ENCODE measurements around the gene RNF224. TPM values are rescaled to one million over a fixed set of nuclear protein-coding genes. Genes with fewer than 3 reads are reported as not detected.

The RNF224 gene
- total RNA-seq = not detected
- not detected for polyA plus RNA-seq

DNA sequence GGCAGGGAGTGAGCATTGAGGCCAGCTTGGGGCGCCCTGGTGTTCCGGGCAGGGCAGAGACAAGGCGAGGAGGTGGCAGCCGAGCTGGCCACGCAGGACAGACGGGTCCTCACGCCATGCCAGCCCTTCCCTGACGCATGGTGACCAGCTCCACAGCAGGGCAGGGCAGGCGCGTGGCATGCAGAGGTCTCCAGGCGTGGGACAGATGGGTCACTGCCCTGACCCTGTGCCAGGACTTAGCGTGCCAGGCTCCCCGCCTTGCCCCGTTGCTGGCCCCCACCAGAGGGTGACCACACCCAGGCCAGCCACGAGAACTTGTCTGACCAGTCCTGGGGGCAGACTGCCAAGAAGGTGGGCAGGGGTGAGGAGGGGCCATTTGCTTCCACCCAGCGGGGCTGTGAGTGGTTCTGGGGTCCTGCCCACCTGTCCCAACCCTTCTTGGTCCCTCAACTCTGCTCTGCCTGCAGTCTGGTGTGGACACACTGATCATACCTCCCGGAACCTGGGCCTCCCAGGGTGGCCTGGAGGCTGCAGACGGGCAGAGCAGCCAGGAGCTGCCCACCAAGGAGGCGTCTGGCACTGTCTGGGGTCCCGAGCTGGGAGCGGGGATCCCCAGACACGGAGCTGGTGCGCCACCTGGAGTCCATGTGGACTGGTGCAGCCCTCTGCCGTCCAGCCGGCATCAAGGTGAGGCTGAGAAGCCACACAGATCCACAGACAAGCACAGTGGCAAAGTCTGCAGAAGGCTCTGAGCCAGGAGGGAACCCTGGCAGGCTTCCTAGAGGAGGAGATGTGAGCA lies at the start of gene RNF224:
Gene RNF224, plus strand, starts transcription at position 449 of the 799 bp plus-strand sequence. CDS start 834 bp downstream, outside the sequence.
- Mint-ChIP-seq H3K4me3 (peak within 1 kb of the TSS in 1 of 4 donors; percentile 25), H3K36me3 (no peaks in the 10 kb centered on the region), H3K9me3 (no peaks in the 10 kb centered on the region), H3K27ac (peak within 1 kb of the TSS in 2 of 3 donors; percentile 23 to 96), H3K4me1 (peaks cover 0 to 13% (median 7%) of the 10 kb centered on the region in 4 donors), H3K27me3 (peaks cover 5% of the 10 kb centered on the region)
- Histone ChIP-seq H3K27ac (ENCODE audit: insufficient read depth, low read length, poor library complexity, severe bottlenecking) (no peak within 1 kb of the TSS), H3K4me1 (ENCODE audit: control insufficient read depth, insufficient read depth, low read length, poor library complexity, severe bottlenecking) (peaks cover 20% of the 10 kb centered on the region), H3K36me3 (ENCODE audit: control insufficient read depth, insufficient read depth, low read length) (no peaks in the 10 kb centered on the region), H3K27me3 (ENCODE audit: control insufficient read depth, insufficient read depth, low read length) (no peaks in the 10 kb centered on the region), H3K4me3 (ENCODE audit: low read depth, low read length) (no peak within 1 kb of the TSS), H3K9me3 (ENCODE audit: control insufficient read depth in 2 of 2, low read length in 2 of 2) (no peaks in the 10 kb centered on the region)
- DNase-seq (peak; percentile 66 to 78 (median 77)), ATAC-seq (ENCODE audit: low read depth in 2 of 2) (peak in 1 of 2 donors; percentile 28)

DNA sequence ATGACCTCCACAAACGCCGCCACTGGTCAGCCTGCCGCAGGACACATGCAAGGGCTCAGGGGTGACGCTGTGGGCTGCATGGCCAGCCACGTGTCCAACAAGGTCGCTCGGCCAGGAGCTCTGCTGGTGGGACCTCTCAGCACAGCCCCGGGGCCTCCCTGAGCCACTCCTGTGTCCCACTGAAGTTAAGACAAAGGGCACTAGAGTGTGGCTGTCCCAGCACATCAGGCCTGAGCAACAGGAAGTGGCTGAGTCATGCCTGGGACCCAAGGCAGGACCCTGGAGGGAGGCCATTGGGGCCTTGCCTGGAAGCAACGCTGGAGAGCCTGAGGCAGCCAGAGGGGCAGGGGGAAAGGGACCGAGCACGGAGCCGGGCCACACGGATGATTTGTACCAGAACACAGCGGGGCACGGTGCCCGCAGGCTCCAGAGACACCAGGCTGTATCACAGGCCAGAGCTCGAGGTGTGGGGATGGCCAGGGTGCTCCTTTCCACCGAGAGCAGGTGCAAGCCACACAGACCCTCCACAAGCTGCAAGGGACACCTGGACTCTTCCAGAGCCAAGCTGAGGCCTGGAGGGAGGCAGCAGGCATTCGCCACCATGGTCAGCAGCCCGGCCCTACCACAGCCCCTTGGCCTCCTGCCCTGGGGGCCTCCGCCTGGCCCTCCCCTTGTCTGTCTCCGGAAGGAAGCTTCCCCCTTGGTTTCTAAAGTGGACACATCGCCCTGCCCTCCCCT lies 48.9 kb upstream of the RNF224 start:
- DNase-seq = no peak

DNA sequence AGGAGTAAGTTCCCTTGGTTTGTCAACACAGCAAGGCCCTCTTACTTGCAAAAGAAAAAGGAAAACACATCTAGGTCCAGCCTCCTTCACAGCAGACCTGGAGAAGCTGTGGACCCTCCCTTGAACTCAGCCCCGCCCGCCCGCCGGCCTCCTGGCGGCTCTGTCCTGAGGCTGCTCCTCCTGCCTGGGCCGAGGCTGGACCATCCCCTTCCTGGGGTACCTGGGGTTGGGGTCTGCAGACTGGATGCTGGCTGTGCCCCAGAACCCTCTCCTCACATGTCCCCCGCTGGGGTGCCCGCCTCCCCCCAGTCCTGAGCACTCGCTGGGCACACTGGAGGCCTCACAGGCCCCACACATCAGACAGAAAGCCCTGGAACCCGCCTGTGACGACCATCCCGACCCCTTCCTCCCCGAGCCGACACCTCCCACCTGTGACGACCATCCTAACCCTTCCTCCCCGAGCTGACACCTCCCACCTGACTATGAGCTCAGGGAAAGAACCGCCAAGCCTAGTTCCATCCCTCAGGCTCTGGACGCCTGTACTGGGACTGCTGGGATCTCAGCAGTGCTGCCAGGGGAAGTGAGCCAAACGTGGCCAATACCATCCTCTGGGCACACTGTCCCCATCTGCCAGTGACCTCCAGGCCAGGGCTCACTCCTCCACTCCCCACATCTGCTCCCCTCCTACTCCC lies 48.2 kb upstream of the RNF224 start:
- DNase-seq (no peak), ATAC-seq (ENCODE audit: low read depth in 2 of 2) (no peak)
- peak overlapping the region in 1 of 4 donors; percentile 13 for H3K4me3 Mint-ChIP-seq
- Histone ChIP-seq H3K36me3 (ENCODE audit: control insufficient read depth, insufficient read depth, low read length) (peaks cover 40% of the 10 kb centered on the region), H3K4me1 (ENCODE audit: control insufficient read depth, insufficient read depth, low read length, poor library complexity, severe bottlenecking) (peaks cover 8% of the 10 kb centered on the region), H3K4me3 (ENCODE audit: low read depth, low read length) (no peak overlapping the region), H3K9me3 (ENCODE audit: control insufficient read depth in 2 of 2, low read length in 2 of 2) (no peaks in the 10 kb centered on the region), H3K27ac (ENCODE audit: insufficient read depth, low read length, poor library complexity, severe bottlenecking) (no peak overlapping the region), H3K27me3 (ENCODE audit: control insufficient read depth, insufficient read depth, low read length) (no peaks in the 10 kb centered on the region)
- peaks cover 4% of the 10 kb centered on the region for H3K27me3 Mint-ChIP-seq
- H3K27ac Mint-ChIP-seq = peak overlapping the region in 1 of 3 donors; percentile 52
- H3K4me1 Mint-ChIP-seq = peaks cover 0 to 8% (median 0%) of the 10 kb centered on the region in 4 donors
- H3K9me3 Mint-ChIP-seq = peaks cover 0 to 2% (median 0%) of the 10 kb centered on the region in 7 donors
- peaks cover 14% of the 10 kb centered on the region for H3K36me3 Mint-ChIP-seq

More for the DNA sequence above, 48.9 kb upstream of the RNF224 start:
- H3K27ac ChIP-seq (ENCODE audit: insufficient read depth, low read length, poor library complexity, severe bottlenecking) = no peak overlapping the region
- no peak for ATAC-seq (ENCODE audit: low read depth in 2 of 2)
- Mint-ChIP-seq H3K36me3 (peaks cover 13% of the 10 kb centered on the region), H3K27me3 (peaks cover 4% of the 10 kb centered on the region), H3K4me1 (peaks cover 0 to 7% (median 0%) of the 10 kb centered on the region in 4 donors), H3K4me3 (no peak overlapping the region), H3K27ac (no peak overlapping the region), H3K9me3 (no peaks in the 10 kb centered on the region)
- no peaks in the 10 kb centered on the region for H3K9me3 ChIP-seq (ENCODE audit: control insufficient read depth in 2 of 2, low read length in 2 of 2)
- H3K4me1 ChIP-seq (ENCODE audit: control insufficient read depth, insufficient read depth, low read length, poor library complexity, severe bottlenecking) = peaks cover 8% of the 10 kb centered on the region
- no peak overlapping the region for H3K4me3 ChIP-seq (ENCODE audit: low read depth, low read length)
- no peaks in the 10 kb centered on the region for H3K27me3 ChIP-seq (ENCODE audit: control insufficient read depth, insufficient read depth, low read length)
- peaks cover 33% of the 10 kb centered on the region for H3K36me3 ChIP-seq (ENCODE audit: control insufficient read depth, insufficient read depth, low read length)

DNA sequence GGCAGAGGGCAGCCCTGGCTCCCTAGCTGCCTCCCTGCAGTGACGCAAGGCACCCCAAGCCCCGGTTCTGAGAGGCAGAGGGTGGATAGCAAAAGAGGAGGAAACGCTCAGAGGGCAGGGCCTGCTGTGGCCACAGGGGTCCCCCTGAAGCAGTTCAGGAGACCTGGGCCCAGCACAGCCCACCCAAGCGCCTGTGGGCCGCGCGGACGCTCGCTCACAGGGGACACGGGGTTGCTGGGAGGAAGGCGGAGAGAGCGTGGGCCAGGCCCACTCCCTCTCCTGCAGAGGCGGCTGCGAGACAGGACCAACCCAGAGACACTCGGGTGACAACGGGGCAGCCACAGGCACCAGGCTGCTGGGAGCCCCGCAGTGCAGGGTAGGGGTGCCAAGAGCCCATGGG lies 47.5 kb upstream of the RNF224 start:
- Histone ChIP-seq H3K9me3 (ENCODE audit: control insufficient read depth in 2 of 2, low read length in 2 of 2) (no peaks in the 10 kb centered on the region), H3K27ac (ENCODE audit: insufficient read depth, low read length, poor library complexity, severe bottlenecking) (no peak overlapping the region), H3K4me1 (ENCODE audit: control insufficient read depth, insufficient read depth, low read length, poor library complexity, severe bottlenecking) (peaks cover 3% of the 10 kb centered on the region), H3K27me3 (ENCODE audit: control insufficient read depth, insufficient read depth, low read length) (no peaks in the 10 kb centered on the region), H3K4me3 (ENCODE audit: low read depth, low read length) (no peak overlapping the region), H3K36me3 (ENCODE audit: control insufficient read depth, insufficient read depth, low read length) (peaks cover 43% of the 10 kb centered on the region)
- Mint-ChIP-seq H3K27me3 (peaks cover 4% of the 10 kb centered on the region), H3K27ac (no peak overlapping the region), H3K4me3 (no peak overlapping the region), H3K4me1 (peaks cover 0 to 13% (median 0%) of the 10 kb centered on the region in 4 donors), H3K36me3 (peaks cover 17% of the 10 kb centered on the region), H3K9me3 (peaks cover 0 to 2% (median 0%) of the 10 kb centered on the region in 7 donors)
- DNase-seq = no peak
- ATAC-seq (ENCODE audit: low read depth in 2 of 2) = no peak

DNA sequence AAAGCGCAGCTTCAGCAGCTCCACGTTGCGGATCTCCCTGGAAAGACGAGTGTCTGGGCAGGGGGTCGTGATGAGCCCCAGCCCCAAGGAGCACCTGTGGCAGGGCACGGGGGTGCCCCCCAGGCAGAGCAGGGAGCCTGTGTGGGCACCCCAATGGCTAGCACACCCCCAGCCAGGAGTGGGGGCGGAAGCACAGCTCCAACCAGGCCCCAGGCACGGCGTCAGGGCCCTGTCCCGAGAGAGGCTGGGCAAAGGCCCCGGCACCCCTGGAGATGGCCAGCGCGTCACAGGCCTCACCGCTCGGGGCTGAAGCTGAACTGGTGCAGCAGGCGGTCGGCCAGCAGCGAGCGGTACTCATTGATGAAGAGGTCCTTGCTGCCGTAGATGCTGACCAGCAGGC lies 46.8 kb upstream of the RNF224 start:
- Mint-ChIP-seq H3K27me3 (peaks cover 4% of the 10 kb centered on the region), H3K27ac (no peak overlapping the region), H3K9me3 (peaks cover 0 to 2% (median 0%) of the 10 kb centered on the region in 7 donors), H3K4me3 (no peak overlapping the region), H3K4me1 (peaks cover 0 to 15% (median 0%) of the 10 kb centered on the region in 4 donors), H3K36me3 (peaks cover 17% of the 10 kb centered on the region)
- H3K4me1 ChIP-seq (ENCODE audit: control insufficient read depth, insufficient read depth, low read length, poor library complexity, severe bottlenecking) = no peaks in the 10 kb centered on the region
- H3K27ac ChIP-seq (ENCODE audit: insufficient read depth, low read length, poor library complexity, severe bottlenecking) = no peak overlapping the region
- no peaks in the 10 kb centered on the region for H3K9me3 ChIP-seq (ENCODE audit: control insufficient read depth in 2 of 2, low read length in 2 of 2)
- DNase-seq (no peak), ATAC-seq (ENCODE audit: low read depth in 2 of 2) (no peak)
- H3K27me3 ChIP-seq (ENCODE audit: control insufficient read depth, insufficient read depth, low read length) = no peaks in the 10 kb centered on the region
- H3K4me3 ChIP-seq (ENCODE audit: low read depth, low read length) = no peak overlapping the region
- H3K36me3 ChIP-seq (ENCODE audit: control insufficient read depth, insufficient read depth, low read length) = peaks cover 44% of the 10 kb centered on the region

DNA sequence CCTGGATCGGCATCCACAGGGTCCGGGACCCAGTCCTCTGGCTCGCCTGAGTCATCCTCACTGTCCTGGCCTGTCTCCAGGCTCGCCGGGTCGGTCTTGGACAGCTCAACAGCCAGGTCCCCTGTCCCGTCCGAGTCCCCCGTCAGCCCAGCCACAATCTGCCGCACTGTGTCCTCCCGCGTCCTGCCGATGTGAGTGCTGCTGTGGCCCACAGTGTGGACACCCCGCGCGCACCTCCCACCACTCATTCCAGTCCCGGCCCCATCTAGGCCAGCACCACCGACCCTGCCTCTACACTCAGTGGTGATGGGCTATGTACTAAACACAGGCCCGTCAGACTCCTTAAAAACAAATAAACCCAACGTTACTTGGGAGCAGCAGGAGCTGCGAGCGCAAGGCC lies 45.6 kb upstream of the RNF224 start:
- Histone ChIP-seq H3K4me1 (ENCODE audit: control insufficient read depth, insufficient read depth, low read length, poor library complexity, severe bottlenecking) (peaks cover 10% of the 10 kb centered on the region), H3K4me3 (ENCODE audit: low read depth, low read length) (no peak overlapping the region), H3K27ac (ENCODE audit: insufficient read depth, low read length, poor library complexity, severe bottlenecking) (no peak overlapping the region), H3K36me3 (ENCODE audit: control insufficient read depth, insufficient read depth, low read length) (peaks cover 49% of the 10 kb centered on the region), H3K9me3 (ENCODE audit: control insufficient read depth in 2 of 2, low read length in 2 of 2) (no peaks in the 10 kb centered on the region), H3K27me3 (ENCODE audit: control insufficient read depth, insufficient read depth, low read length) (no peaks in the 10 kb centered on the region)
- no peak for DNase-seq
- no peak for ATAC-seq (ENCODE audit: low read depth in 2 of 2)
- Mint-ChIP-seq H3K4me3 (no peak overlapping the region), H3K4me1 (peaks cover 0 to 20% (median 5%) of the 10 kb centered on the region in 4 donors), H3K27me3 (peaks cover under 1% of the 10 kb centered on the region), H3K27ac (no peak overlapping the region), H3K9me3 (peaks cover 0 to 2% (median 0%) of the 10 kb centered on the region in 7 donors), H3K36me3 (peaks cover 17% of the 10 kb centered on the region)

DNA sequence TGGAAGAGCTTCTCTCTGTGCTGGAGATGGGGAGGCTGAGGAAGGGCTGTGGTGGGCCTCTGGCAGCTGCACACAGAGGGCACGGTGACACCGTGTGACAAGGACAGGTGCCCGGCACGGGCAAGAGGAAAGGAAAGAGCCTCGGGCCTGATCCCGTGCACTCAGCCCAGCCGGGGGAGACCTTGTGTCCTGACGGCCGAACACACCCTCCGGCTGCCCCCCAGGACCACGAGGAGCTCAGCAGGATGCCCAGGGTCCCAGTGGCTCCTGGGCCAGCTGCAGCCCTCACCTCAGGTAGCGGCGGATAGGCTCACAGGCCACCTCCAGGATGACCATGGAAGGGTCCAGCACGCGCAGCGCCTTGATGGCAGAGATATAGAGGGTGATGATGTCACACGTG lies 44.5 kb upstream of the RNF224 start:
- peaks cover 49% of the 10 kb centered on the region for H3K36me3 ChIP-seq (ENCODE audit: control insufficient read depth, insufficient read depth, low read length)
- no peak for DNase-seq
- no peak overlapping the region for H3K27ac Mint-ChIP-seq
- H3K4me3 Mint-ChIP-seq = peak overlapping the region in 1 of 4 donors; percentile 78
- no peak overlapping the region for H3K4me3 ChIP-seq (ENCODE audit: low read depth, low read length)
- ATAC-seq (ENCODE audit: low read depth in 2 of 2) = no peak
- no peaks in the 10 kb centered on the region for H3K9me3 ChIP-seq (ENCODE audit: control insufficient read depth in 2 of 2, low read length in 2 of 2)
- peaks cover 12% of the 10 kb centered on the region for H3K36me3 Mint-ChIP-seq
- no peak overlapping the region for H3K27ac ChIP-seq (ENCODE audit: insufficient read depth, low read length, poor library complexity, severe bottlenecking)
- peaks cover 0 to 31% (median 13%) of the 10 kb centered on the region in 4 donors for H3K4me1 Mint-ChIP-seq
- peaks cover 0 to 2% (median 0%) of the 10 kb centered on the region in 7 donors for H3K9me3 Mint-ChIP-seq
- H3K4me1 ChIP-seq (ENCODE audit: control insufficient read depth, insufficient read depth, low read length, poor library complexity, severe bottlenecking) = peaks cover 21% of the 10 kb centered on the region
- H3K27me3 Mint-ChIP-seq = no peaks in the 10 kb centered on the region
- no peaks in the 10 kb centered on the region for H3K27me3 ChIP-seq (ENCODE audit: control insufficient read depth, insufficient read depth, low read length)

All from CD4-positive, CD25-positive, alpha-beta regulatory T cell (primary cell).